Activated naive CD8-positive, alpha-beta T cell treated with anti-CD3 and anti-CD28 coated beads, Interleukin-2, amount 50 U/mL, for 24 hours (primary cell): ENCODE measurements around the gene CDH12.

Source experiments
- ATAC-seq: fragments of 150-1000 bp; cut with Tn5 transposase; one replicate; pipeline ENCODE4 v1.10.0; 2021
- DNase-seq: peaks from one replicate; pipeline ENCODE4 v3.0.0; 2021
- H3K27ac Mint-ChIP-seq: one replicate; pipeline ENCODE4 v1.8.0; 2021; ENCODE audit warnings: mild to moderate bottlenecking, mixed read lengths
- H3K27me3 Mint-ChIP-seq: one replicate; pipeline ENCODE4 v1.8.0; 2021; ENCODE audit warnings: mixed read lengths
- H3K36me3 Mint-ChIP-seq: one replicate; pipeline ENCODE4 v1.8.0; 2021; ENCODE audit warnings: low read depth, mixed read lengths
- H3K4me1 Mint-ChIP-seq: one replicate; pipeline ENCODE4 v1.8.0; 2021; ENCODE audit warnings: mixed read lengths
- H3K4me3 Mint-ChIP-seq: one replicate; pipeline ENCODE4 v1.8.0; 2021; ENCODE audit warnings: mild to moderate bottlenecking, moderate library complexity, mixed read lengths
- H3K9me3 Mint-ChIP-seq: one replicate; pipeline ENCODE4 v1.8.0; 2021; ENCODE audit warnings: mixed read lengths

Gene CDH12

GRCh38 chr5:21931116-21931515, 922.0 kb downstream of the CDH12 start:
- H3K9me3 Mint-ChIP-seq: peaks cover 18% of the 10 kb centered on the region
- no peaks in the 10 kb centered on the region for H3K27me3 Mint-ChIP-seq
- ATAC-seq (no peak), DNase-seq (no peak)
- H3K4me3 Mint-ChIP-seq: no peak overlapping the region
- H3K27ac Mint-ChIP-seq: no peak overlapping the region
- no peaks in the 10 kb centered on the region for H3K36me3 Mint-ChIP-seq
- no peaks in the 10 kb centered on the region for H3K4me1 Mint-ChIP-seq

- H3K4me3 Mint-ChIP-seq: no peak overlapping the region
- no peaks in the 10 kb centered on the region for H3K27me3 Mint-ChIP-seq
- ATAC-seq (no peak), DNase-seq (no peak)
- no peak overlapping the region for H3K27ac Mint-ChIP-seq
- no peaks in the 10 kb centered on the region for H3K4me1 Mint-ChIP-seq
- H3K9me3 Mint-ChIP-seq: no peaks in the 10 kb centered on the region
- no peaks in the 10 kb centered on the region for H3K36me3 Mint-ChIP-seq
These were observed 933.6 kb downstream of the CDH12 start for GRCh38 chr5:21919414-21920022.

- Mint-ChIP-seq H3K4me1 (no peaks in the 10 kb centered on the region), H3K27ac (no peak overlapping the region), H3K4me3 (no peak overlapping the region), H3K9me3 (no peaks in the 10 kb centered on the region), H3K36me3 (no peaks in the 10 kb centered on the region), H3K27me3 (no peaks in the 10 kb centered on the region)
- ATAC-seq (no peak), DNase-seq (no peak)
These were observed 934.7 kb downstream of the CDH12 start for GRCh38 chr5:21918451-21918850.

- no peaks in the 10 kb centered on the region for H3K4me1 Mint-ChIP-seq
- DNase-seq (no peak), ATAC-seq (no peak)
- H3K36me3 Mint-ChIP-seq: no peaks in the 10 kb centered on the region
- no peaks in the 10 kb centered on the region for H3K27me3 Mint-ChIP-seq
- no peak overlapping the region for H3K4me3 Mint-ChIP-seq
- H3K9me3 Mint-ChIP-seq: peaks cover 10% of the 10 kb centered on the region
- no peak overlapping the region for H3K27ac Mint-ChIP-seq
These were observed 942.4 kb downstream of the CDH12 start for GRCh38 chr5:21910731-21911130.

- ATAC-seq (no peak), DNase-seq (no peak)
- Mint-ChIP-seq H3K27me3 (no peaks in the 10 kb centered on the region), H3K4me1 (no peaks in the 10 kb centered on the region), H3K4me3 (no peak overlapping the region), H3K27ac (no peak overlapping the region), H3K36me3 (no peaks in the 10 kb centered on the region), H3K9me3 (peaks cover 4% of the 10 kb centered on the region)
These were observed 957.3 kb downstream of the CDH12 start for GRCh38 chr5:21895766-21896350.

- ATAC-seq (no peak), DNase-seq (no peak)
- Mint-ChIP-seq H3K4me3 (no peak overlapping the region), H3K9me3 (peaks cover 5% of the 10 kb centered on the region), H3K27ac (no peak overlapping the region), H3K4me1 (no peaks in the 10 kb centered on the region), H3K27me3 (no peaks in the 10 kb centered on the region), H3K36me3 (no peaks in the 10 kb centered on the region)
These were observed 960.0 kb downstream of the CDH12 start for GRCh38 chr5:21893161-21893560.

GRCh38 chr5:21889581-21889980, 963.6 kb downstream of the CDH12 start:
- H3K4me1 Mint-ChIP-seq: no peaks in the 10 kb centered on the region
- no peak overlapping the region for H3K4me3 Mint-ChIP-seq
- no peak overlapping the region for H3K27ac Mint-ChIP-seq
- ATAC-seq: no peak
- no peaks in the 10 kb centered on the region for H3K36me3 Mint-ChIP-seq
- DNase-seq: no peak
- no peaks in the 10 kb centered on the region for H3K27me3 Mint-ChIP-seq
- peaks cover 7% of the 10 kb centered on the region for H3K9me3 Mint-ChIP-seq

- Mint-ChIP-seq H3K9me3 (peaks cover 11% of the 10 kb centered on the region), H3K36me3 (no peaks in the 10 kb centered on the region), H3K4me1 (no peaks in the 10 kb centered on the region), H3K27ac (no peak overlapping the region), H3K27me3 (no peaks in the 10 kb centered on the region), H3K4me3 (no peak overlapping the region)
- DNase-seq: no peak
- ATAC-seq: no peak
These were observed 970.9 kb downstream of the CDH12 start for GRCh38 chr5:21882074-21882745.

- ATAC-seq (no peak), DNase-seq (no peak)
- Mint-ChIP-seq H3K27me3 (no peaks in the 10 kb centered on the region), H3K4me3 (no peak overlapping the region), H3K4me1 (no peaks in the 10 kb centered on the region), H3K9me3 (peaks cover 11% of the 10 kb centered on the region), H3K27ac (no peak overlapping the region), H3K36me3 (no peaks in the 10 kb centered on the region)
These were observed 973.0 kb downstream of the CDH12 start for GRCh38 chr5:21880164-21880563.

- ATAC-seq: no peak
- H3K4me3 Mint-ChIP-seq: no peak overlapping the region
- peaks cover 12% of the 10 kb centered on the region for H3K9me3 Mint-ChIP-seq
- no peaks in the 10 kb centered on the region for H3K4me1 Mint-ChIP-seq
- H3K36me3 Mint-ChIP-seq: no peaks in the 10 kb centered on the region
- DNase-seq: no peak
- H3K27ac Mint-ChIP-seq: no peak overlapping the region
- no peaks in the 10 kb centered on the region for H3K27me3 Mint-ChIP-seq
These were observed 990.2 kb downstream of the CDH12 start for GRCh38 chr5:21862986-21863385.

- H3K27ac Mint-ChIP-seq: no peak overlapping the region
- DNase-seq (no peak), ATAC-seq (no peak)
- H3K4me1 Mint-ChIP-seq: no peaks in the 10 kb centered on the region
- no peaks in the 10 kb centered on the region for H3K36me3 Mint-ChIP-seq
- H3K27me3 Mint-ChIP-seq: no peaks in the 10 kb centered on the region
- no peak overlapping the region for H3K4me3 Mint-ChIP-seq
- H3K9me3 Mint-ChIP-seq: no peaks in the 10 kb centered on the region
These were observed 994.7 kb downstream of the CDH12 start for GRCh38 chr5:21858441-21858840.

- no peak overlapping the region for H3K27ac Mint-ChIP-seq
- no peaks in the 10 kb centered on the region for H3K4me1 Mint-ChIP-seq
- no peak for ATAC-seq
These were observed 996.2 kb downstream of the CDH12 start for GRCh38 chr5:21856987-21857386.

GRCh38 chr5:21847300-21847699, 1005.8 kb downstream of the CDH12 start:
- Mint-ChIP-seq H3K27ac (no peak overlapping the region), H3K4me3 (no peak overlapping the region), H3K4me1 (no peaks in the 10 kb centered on the region), H3K27me3 (no peaks in the 10 kb centered on the region), H3K9me3 (no peaks in the 10 kb centered on the region), H3K36me3 (no peaks in the 10 kb centered on the region)
- DNase-seq: no peak
- ATAC-seq: no peak

More at GRCh38 chr5:21856987-21857386, 996.2 kb downstream of the CDH12 start:
- DNase-seq: no peak
- Mint-ChIP-seq H3K36me3 (no peaks in the 10 kb centered on the region), H3K27me3 (no peaks in the 10 kb centered on the region), H3K9me3 (no peaks in the 10 kb centered on the region), H3K4me3 (no peak overlapping the region)

- Mint-ChIP-seq H3K27ac (no peak overlapping the region), H3K36me3 (no peaks in the 10 kb centered on the region), H3K9me3 (peaks cover 4% of the 10 kb centered on the region), H3K4me1 (no peaks in the 10 kb centered on the region), H3K27me3 (no peaks in the 10 kb centered on the region), H3K4me3 (no peak overlapping the region)
- DNase-seq (no peak), ATAC-seq (no peak)
These were observed 1008.2 kb downstream of the CDH12 start for GRCh38 chr5:21844960-21845359.

GRCh38 chr5:21834863-21835262, 1018.3 kb downstream of the CDH12 start:
- Mint-ChIP-seq H3K4me1 (peaks cover 5% of the 10 kb centered on the region), H3K27ac (no peak overlapping the region), H3K4me3 (no peak overlapping the region), H3K9me3 (peaks cover 12% of the 10 kb centered on the region), H3K36me3 (no peaks in the 10 kb centered on the region), H3K27me3 (no peaks in the 10 kb centered on the region)
- DNase-seq (no peak), ATAC-seq (no peak)
